ENCODE measurements around the gene TRIM67.

TRIM67 gene

GRCh38 chr1:231193710-231194340 lies 32.0 kb downstream of the TRIM67 start:
- no peaks in the 10 kb centered on the region for H3K4me1 ChIP-seq (ENCODE audit: control insufficient read depth in 2 of 2, insufficient read depth in 2 of 2, low read length in 2 of 2)
- H3K9me3 ChIP-seq (ENCODE audit: control insufficient read depth in 2 of 2, low read length in 2 of 2), result no peaks in the 10 kb centered on the region
- H3K4me3 ChIP-seq (ENCODE audit: low read length in 2 of 2), result no peak overlapping the region
- H3K27me3 ChIP-seq (ENCODE audit: control insufficient read depth in 2 of 2, insufficient read depth in 2 of 2, low read length in 2 of 2), result peaks cover 0 to 3% of the 10 kb centered on the region in 2 donors
- no peak overlapping the region for H3K27ac ChIP-seq (ENCODE audit: low read depth in 2 of 2, low read length in 2 of 2)
- no peaks in the 10 kb centered on the region for H3K36me3 ChIP-seq (ENCODE audit: control insufficient read depth in 2 of 2, insufficient read depth in 2 of 2, low read length in 2 of 2)
- H3K9ac ChIP-seq (ENCODE audit: low read depth in 1 of 2, low read length in 2 of 2), result no peak overlapping the region

GRCh38 chr1:231194476-231194842 lies 32.6 kb downstream of the TRIM67 start:
- Histone ChIP-seq H3K9ac (ENCODE audit: low read depth in 1 of 2, low read length in 2 of 2) (no peak overlapping the region), H3K27me3 (ENCODE audit: control insufficient read depth in 2 of 2, insufficient read depth in 2 of 2, low read length in 2 of 2) (no peaks in the 10 kb centered on the region), H3K9me3 (ENCODE audit: control insufficient read depth in 2 of 2, low read length in 2 of 2) (no peaks in the 10 kb centered on the region), H3K36me3 (ENCODE audit: control insufficient read depth in 2 of 2, insufficient read depth in 2 of 2, low read length in 2 of 2) (no peaks in the 10 kb centered on the region), H3K4me3 (ENCODE audit: low read length in 2 of 2) (no peak overlapping the region), H3K27ac (ENCODE audit: low read depth in 2 of 2, low read length in 2 of 2) (no peak overlapping the region), H3K4me1 (ENCODE audit: control insufficient read depth in 2 of 2, insufficient read depth in 2 of 2, low read length in 2 of 2) (no peaks in the 10 kb centered on the region)

- no peak overlapping the region for H3K27ac ChIP-seq (ENCODE audit: low read depth in 2 of 2, low read length in 2 of 2)
- H3K9me3 ChIP-seq (ENCODE audit: control insufficient read depth in 2 of 2, low read length in 2 of 2), result no peaks in the 10 kb centered on the region
- H3K4me3 ChIP-seq (ENCODE audit: low read length in 2 of 2), result no peak overlapping the region
- H3K27me3 ChIP-seq (ENCODE audit: control insufficient read depth in 2 of 2, insufficient read depth in 2 of 2, low read length in 2 of 2), result no peaks in the 10 kb centered on the region
- H3K9ac ChIP-seq (ENCODE audit: low read depth in 1 of 2, low read length in 2 of 2), result no peak overlapping the region
- H3K4me1 ChIP-seq (ENCODE audit: control insufficient read depth in 2 of 2, insufficient read depth in 2 of 2, low read length in 2 of 2), result no peaks in the 10 kb centered on the region
- H3K36me3 ChIP-seq (ENCODE audit: control insufficient read depth in 2 of 2, insufficient read depth in 2 of 2, low read length in 2 of 2), result no peaks in the 10 kb centered on the region
Measured at GRCh38 chr1:231194843-231195516, 33.1 kb downstream of the TRIM67 start.

- no peak overlapping the region for H3K9ac ChIP-seq (ENCODE audit: low read depth in 1 of 2, low read length in 2 of 2)
Measured at GRCh38 chr1:231196307-231196706, 34.4 kb downstream of the TRIM67 start.

GRCh38 chr1:231196728-231197127 lies 34.9 kb downstream of the TRIM67 start:
- Histone ChIP-seq H3K27me3 (ENCODE audit: control insufficient read depth in 2 of 2, insufficient read depth in 2 of 2, low read length in 2 of 2) (peaks cover 0 to 5% of the 10 kb centered on the region in 2 donors), H3K4me1 (ENCODE audit: control insufficient read depth in 2 of 2, insufficient read depth in 2 of 2, low read length in 2 of 2) (no peaks in the 10 kb centered on the region), H3K9me3 (ENCODE audit: control insufficient read depth in 2 of 2, low read length in 2 of 2) (no peaks in the 10 kb centered on the region), H3K4me3 (ENCODE audit: low read length in 2 of 2) (no peak overlapping the region), H3K27ac (ENCODE audit: low read depth in 2 of 2, low read length in 2 of 2) (no peak overlapping the region), H3K36me3 (ENCODE audit: control insufficient read depth in 2 of 2, insufficient read depth in 2 of 2, low read length in 2 of 2) (no peaks in the 10 kb centered on the region), H3K9ac (ENCODE audit: low read depth in 1 of 2, low read length in 2 of 2) (no peak overlapping the region)

More at GRCh38 chr1:231196307-231196706, 34.4 kb downstream of the TRIM67 start:
- Histone ChIP-seq H3K4me1 (ENCODE audit: control insufficient read depth in 2 of 2, insufficient read depth in 2 of 2, low read length in 2 of 2) (no peaks in the 10 kb centered on the region), H3K27me3 (ENCODE audit: control insufficient read depth in 2 of 2, insufficient read depth in 2 of 2, low read length in 2 of 2) (peaks cover 0 to under 1% of the 10 kb centered on the region in 2 donors), H3K27ac (ENCODE audit: low read depth in 2 of 2, low read length in 2 of 2) (no peak overlapping the region), H3K36me3 (ENCODE audit: control insufficient read depth in 2 of 2, insufficient read depth in 2 of 2, low read length in 2 of 2) (no peaks in the 10 kb centered on the region), H3K9me3 (ENCODE audit: control insufficient read depth in 2 of 2, low read length in 2 of 2) (no peaks in the 10 kb centered on the region), H3K4me3 (ENCODE audit: low read length in 2 of 2) (no peak overlapping the region)

- H3K9ac ChIP-seq (ENCODE audit: low read depth in 1 of 2, low read length in 2 of 2), result no peak overlapping the region
- H3K27me3 ChIP-seq (ENCODE audit: control insufficient read depth in 2 of 2, insufficient read depth in 2 of 2, low read length in 2 of 2), result peaks cover 0 to 7% of the 10 kb centered on the region in 2 donors
- H3K4me3 ChIP-seq (ENCODE audit: low read length in 2 of 2), result no peak overlapping the region
- H3K9me3 ChIP-seq (ENCODE audit: control insufficient read depth in 2 of 2, low read length in 2 of 2), result no peaks in the 10 kb centered on the region
- no peaks in the 10 kb centered on the region for H3K4me1 ChIP-seq (ENCODE audit: control insufficient read depth in 2 of 2, insufficient read depth in 2 of 2, low read length in 2 of 2)
- no peaks in the 10 kb centered on the region for H3K36me3 ChIP-seq (ENCODE audit: control insufficient read depth in 2 of 2, insufficient read depth in 2 of 2, low read length in 2 of 2)
- H3K27ac ChIP-seq (ENCODE audit: low read depth in 2 of 2, low read length in 2 of 2), result no peak overlapping the region
Measured at GRCh38 chr1:231199868-231200267, 38.0 kb downstream of the TRIM67 start.

- no peaks in the 10 kb centered on the region for H3K9me3 ChIP-seq (ENCODE audit: control insufficient read depth in 2 of 2, low read length in 2 of 2)
- no peak overlapping the region for H3K9ac ChIP-seq (ENCODE audit: low read depth in 1 of 2, low read length in 2 of 2)
- no peak overlapping the region for H3K4me3 ChIP-seq (ENCODE audit: low read length in 2 of 2)
Measured at GRCh38 chr1:231200388-231201031, 38.7 kb downstream of the TRIM67 start.

GRCh38 chr1:231201375-231201978 lies 39.6 kb downstream of the TRIM67 start:
- Histone ChIP-seq H3K9ac (ENCODE audit: low read depth in 1 of 2, low read length in 2 of 2) (no peak overlapping the region), H3K4me3 (ENCODE audit: low read length in 2 of 2) (no peak overlapping the region), H3K36me3 (ENCODE audit: control insufficient read depth in 2 of 2, insufficient read depth in 2 of 2, low read length in 2 of 2) (no peaks in the 10 kb centered on the region), H3K27ac (ENCODE audit: low read depth in 2 of 2, low read length in 2 of 2) (no peak overlapping the region), H3K9me3 (ENCODE audit: control insufficient read depth in 2 of 2, low read length in 2 of 2) (no peaks in the 10 kb centered on the region), H3K4me1 (ENCODE audit: control insufficient read depth in 2 of 2, insufficient read depth in 2 of 2, low read length in 2 of 2) (no peaks in the 10 kb centered on the region), H3K27me3 (ENCODE audit: control insufficient read depth in 2 of 2, insufficient read depth in 2 of 2, low read length in 2 of 2) (peaks cover 0 to 7% of the 10 kb centered on the region in 2 donors)

More at GRCh38 chr1:231200388-231201031, 38.7 kb downstream of the TRIM67 start:
- H3K4me1 ChIP-seq (ENCODE audit: control insufficient read depth in 2 of 2, insufficient read depth in 2 of 2, low read length in 2 of 2), result no peaks in the 10 kb centered on the region
- H3K27me3 ChIP-seq (ENCODE audit: control insufficient read depth in 2 of 2, insufficient read depth in 2 of 2, low read length in 2 of 2), result peaks cover 0 to 7% of the 10 kb centered on the region in 2 donors
- no peak overlapping the region for H3K27ac ChIP-seq (ENCODE audit: low read depth in 2 of 2, low read length in 2 of 2)
- H3K36me3 ChIP-seq (ENCODE audit: control insufficient read depth in 2 of 2, insufficient read depth in 2 of 2, low read length in 2 of 2), result no peaks in the 10 kb centered on the region

GRCh38 chr1:231201979-231202633 lies 40.2 kb downstream of the TRIM67 start:
- Histone ChIP-seq H3K27me3 (ENCODE audit: control insufficient read depth in 2 of 2, insufficient read depth in 2 of 2, low read length in 2 of 2) (peaks cover 0 to 7% of the 10 kb centered on the region in 2 donors), H3K4me1 (ENCODE audit: control insufficient read depth in 2 of 2, insufficient read depth in 2 of 2, low read length in 2 of 2) (no peaks in the 10 kb centered on the region), H3K27ac (ENCODE audit: low read depth in 2 of 2, low read length in 2 of 2) (no peak overlapping the region), H3K36me3 (ENCODE audit: control insufficient read depth in 2 of 2, insufficient read depth in 2 of 2, low read length in 2 of 2) (no peaks in the 10 kb centered on the region), H3K9me3 (ENCODE audit: control insufficient read depth in 2 of 2, low read length in 2 of 2) (no peaks in the 10 kb centered on the region), H3K4me3 (ENCODE audit: low read length in 2 of 2) (no peak overlapping the region), H3K9ac (ENCODE audit: low read depth in 1 of 2, low read length in 2 of 2) (no peak overlapping the region)
